ENCODE results near the gene ANKMY2.
"Not testable (repeated sequence)": the region's sequence is repeated elsewhere in the genome, so short reads cannot be mapped to it uniquely, and the experiment has no call there.

Gene ANKMY2

DNA sequence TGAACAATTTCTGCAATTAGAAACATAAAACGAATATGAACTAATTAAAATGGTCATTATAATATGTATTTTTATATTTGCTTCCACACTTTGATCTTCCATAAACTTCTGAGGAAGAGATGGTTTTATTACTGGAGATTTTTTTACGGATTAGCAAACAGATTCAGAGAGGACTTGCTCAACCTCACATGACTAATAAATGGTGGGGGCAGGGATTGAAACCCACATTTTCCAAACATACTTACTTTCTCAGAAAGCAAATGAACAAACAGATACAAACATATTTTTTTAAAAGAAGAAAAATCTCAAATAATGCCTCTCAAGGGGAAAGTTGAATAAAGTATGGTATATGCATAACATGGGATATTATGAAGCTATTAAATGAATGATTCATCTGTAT, 18.3 kb downstream of the ANKMY2 start:
- DNase-seq (ENCODE audit: low read depth in 2 of 3, low spot score in 1 of 3): no peak

DNA sequence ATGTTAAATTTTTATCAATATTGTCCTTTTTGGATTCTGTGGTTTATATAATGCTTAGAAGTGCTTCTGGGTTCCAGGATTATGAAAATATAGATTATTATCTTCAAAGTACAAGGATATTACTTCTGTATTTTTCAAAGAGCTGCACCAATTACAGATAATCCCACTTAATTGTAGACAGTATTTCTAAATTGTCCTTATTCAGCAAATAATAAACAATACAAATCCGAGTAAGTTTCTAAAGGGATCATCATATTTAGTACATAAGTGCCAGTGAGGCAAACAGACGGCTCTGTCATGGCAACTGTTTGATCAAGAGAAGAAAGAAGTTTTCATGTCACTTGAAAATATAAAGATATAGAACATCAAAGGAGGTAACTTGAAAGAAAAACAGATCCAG, 19.2 kb downstream of the ANKMY2 start:
- DNase-seq (ENCODE audit: low read depth in 2 of 3, low spot score in 1 of 3): no peak

GRCh38 chr7:16619979-16620408, 25.6 kb downstream of the ANKMY2 start:
- peak in 1 of 3 donors; percentile 32 for DNase-seq (ENCODE audit: low read depth in 2 of 3, low spot score in 1 of 3)

GRCh38 chr7:16616542-16616941, 29.0 kb downstream of the ANKMY2 start:
- no peak for DNase-seq (ENCODE audit: low read depth in 2 of 3, low spot score in 1 of 3)

GRCh38 chr7:16616122-16616521, 29.4 kb downstream of the ANKMY2 start:
- no peak for DNase-seq (ENCODE audit: low read depth in 2 of 3, low spot score in 1 of 3)

DNA sequence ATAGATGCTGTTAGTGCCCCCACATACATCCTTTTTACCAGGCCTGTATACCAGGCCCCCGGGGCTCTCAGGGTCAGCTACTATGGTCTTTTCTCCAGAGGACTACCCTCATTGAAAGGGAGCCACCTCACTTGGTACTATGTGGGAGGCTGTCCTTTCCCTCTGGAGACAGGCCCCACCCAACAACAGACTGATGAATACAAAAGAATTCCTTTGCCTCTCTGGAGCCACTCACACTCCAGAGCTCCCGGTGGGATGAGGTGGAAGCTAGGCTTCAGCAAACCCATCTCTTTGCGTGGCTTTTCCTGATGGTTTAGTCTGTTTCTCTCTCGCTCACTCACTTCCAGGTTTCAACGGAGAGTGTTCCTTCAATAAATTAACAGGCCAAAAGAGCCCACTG, 30.3 kb downstream of the ANKMY2 start:
- DNase-seq (ENCODE audit: low read depth in 2 of 3, low spot score in 1 of 3): no peak

DNA sequence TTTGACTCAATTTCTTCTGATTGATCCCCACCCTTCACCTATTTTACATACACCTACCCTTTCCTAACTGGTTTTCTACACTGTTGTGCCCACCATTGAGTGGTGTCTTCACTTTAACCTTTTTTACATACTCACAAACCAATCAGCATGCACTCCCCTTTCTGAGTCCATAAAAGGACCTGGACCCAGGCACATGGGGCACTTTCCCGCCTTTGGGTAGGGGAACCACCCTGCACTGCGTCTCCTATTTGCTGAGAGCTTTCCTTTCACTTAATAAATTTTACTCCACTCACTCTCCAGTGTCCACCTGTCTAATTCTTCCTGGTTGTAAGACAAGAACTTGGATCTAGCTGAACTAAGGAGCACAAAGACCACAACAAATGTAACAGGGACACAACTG, 33.8 kb downstream of the ANKMY2 start:
- no peak for DNase-seq (ENCODE audit: low read depth in 2 of 3, low spot score in 1 of 3)

DNA sequence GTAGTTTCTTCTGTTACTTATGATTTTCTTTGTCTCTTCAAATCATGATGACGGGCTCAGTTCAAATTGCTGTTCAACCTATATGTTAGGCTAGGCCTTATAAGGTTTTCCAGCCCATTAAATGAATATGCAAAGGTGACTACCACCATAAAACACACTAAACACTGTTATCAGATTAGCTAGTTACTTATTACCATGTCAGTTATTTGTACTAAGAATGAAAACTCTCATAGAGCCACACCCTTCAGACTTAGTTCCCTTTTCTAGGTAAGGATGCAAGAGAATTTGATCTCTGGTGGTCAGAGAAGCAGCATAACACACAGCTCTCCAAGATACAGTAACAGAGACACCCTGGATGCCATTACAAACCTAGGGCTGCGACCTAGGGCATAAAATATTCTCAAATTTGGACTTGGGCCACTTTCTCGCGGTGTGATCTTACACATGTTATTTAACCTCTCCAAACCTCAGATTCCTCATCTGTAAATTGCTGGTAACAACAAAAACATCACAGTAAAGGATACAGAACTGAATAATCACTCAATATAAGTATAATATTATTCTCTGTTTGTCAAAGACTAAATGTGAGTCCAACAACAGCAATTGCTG, 35.6 kb downstream of the ANKMY2 start:
- no peak for DNase-seq (ENCODE audit: low read depth in 2 of 3, low spot score in 1 of 3)

DNA sequence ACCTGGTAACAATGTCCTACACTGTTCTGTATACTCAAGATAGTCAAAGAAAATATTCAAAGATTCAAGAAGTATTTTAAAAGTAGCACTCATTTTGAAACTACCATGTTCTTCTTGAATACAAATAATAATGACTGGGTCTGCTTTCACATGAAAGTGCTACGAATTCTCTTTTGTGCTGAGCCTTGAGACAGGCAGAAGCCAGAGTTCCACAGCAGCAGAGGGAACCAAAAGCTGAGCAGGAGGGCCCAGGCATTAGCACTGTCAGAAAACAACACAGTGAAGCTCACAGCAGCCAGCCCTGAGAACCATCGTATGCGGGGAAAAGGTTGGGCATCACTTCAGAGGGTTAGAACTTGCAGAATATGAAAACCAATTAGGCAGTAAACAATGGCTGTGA, 38.9 kb downstream of the ANKMY2 start:
- no peak for DNase-seq (ENCODE audit: low read depth in 2 of 3, low spot score in 1 of 3)

GRCh38 chr7:16604054-16604453, 41.5 kb downstream of the ANKMY2 start:
- peak in 1 of 3 donors; percentile 4 for DNase-seq (ENCODE audit: low read depth in 2 of 3, low spot score in 1 of 3)

GRCh38 chr7:16603633-16604032, 41.9 kb downstream of the ANKMY2 start:
- no peak for DNase-seq (ENCODE audit: low read depth in 2 of 3, low spot score in 1 of 3)

- no peak for DNase-seq (ENCODE audit: low read depth in 2 of 3, low spot score in 1 of 3)
These were observed 45.7 kb downstream of the ANKMY2 start for GRCh38 chr7:16599860-16600259.

- no peak for DNase-seq (ENCODE audit: low read depth in 2 of 3, low spot score in 1 of 3)
These were observed 47.5 kb downstream of the ANKMY2 start for GRCh38 chr7:16598015-16598414.

DNA sequence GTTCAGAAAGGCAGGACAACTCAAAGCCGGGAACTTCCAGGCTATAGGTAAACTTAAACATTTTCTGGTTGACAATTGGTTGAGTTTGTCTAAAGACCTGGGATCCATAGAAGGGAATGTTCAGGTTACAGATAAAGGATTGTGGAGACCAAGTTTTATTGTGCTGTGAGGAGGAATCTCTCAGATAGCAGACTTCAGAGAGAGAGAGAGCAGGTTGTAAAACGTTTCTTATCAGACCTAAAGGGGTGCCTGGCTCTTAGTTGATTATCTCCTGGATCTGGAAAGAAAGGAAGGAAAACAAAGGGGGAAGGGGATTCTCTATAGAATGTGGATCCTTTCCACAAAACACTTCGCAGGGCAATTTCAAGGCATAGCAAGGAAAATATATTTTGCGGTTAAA, 50.0 kb downstream of the ANKMY2 start:
- not testable (repeated sequence) for DNase-seq (ENCODE audit: low read depth in 2 of 3, low spot score in 1 of 3)

- DNase-seq (ENCODE audit: low read depth in 2 of 3, low spot score in 1 of 3): no peak
These were observed 50.9 kb downstream of the ANKMY2 start for GRCh38 chr7:16594676-16595075.

DNA sequence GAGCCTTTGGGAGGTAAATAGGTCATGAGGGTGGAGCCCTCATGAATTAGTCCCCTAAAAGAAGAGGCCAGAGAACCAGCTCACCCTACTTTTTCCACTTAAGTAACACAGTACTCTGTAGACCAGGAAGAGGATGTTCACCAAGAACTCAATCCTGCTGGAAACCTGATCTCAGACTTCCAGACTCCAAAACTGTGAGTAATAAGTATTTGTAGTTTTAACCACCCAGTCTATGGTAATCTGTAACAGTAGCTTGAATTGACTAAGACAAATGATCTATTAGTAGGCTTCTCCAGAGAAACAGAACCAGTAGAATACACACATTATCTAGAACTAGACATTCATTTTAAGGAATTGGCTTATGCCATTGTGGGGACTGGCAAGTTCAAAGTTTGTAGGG, 51.5 kb downstream of the ANKMY2 start:
- no peak for DNase-seq (ENCODE audit: low read depth in 2 of 3, low spot score in 1 of 3)

DNA sequence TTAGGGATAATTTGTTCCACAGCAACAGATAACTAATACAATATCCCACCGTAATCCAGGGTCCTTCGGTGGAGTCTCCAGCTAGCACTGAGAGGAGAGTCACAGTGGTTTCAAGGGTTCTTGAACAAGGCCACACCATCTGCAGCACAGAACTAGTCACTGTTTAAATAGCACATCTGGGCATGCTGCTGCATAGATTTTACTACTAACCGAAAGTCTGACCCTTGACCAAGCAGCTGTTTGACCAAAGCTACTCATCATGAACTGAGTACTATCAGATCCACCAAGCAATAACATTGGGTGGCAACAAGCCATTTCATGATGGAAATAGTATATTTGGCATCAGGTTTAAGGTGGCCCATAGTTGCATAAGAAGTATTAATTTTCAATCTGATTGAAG, 53.2 kb downstream of the ANKMY2 start:
- no peak for DNase-seq (ENCODE audit: low read depth in 2 of 3, low spot score in 1 of 3)

DNA sequence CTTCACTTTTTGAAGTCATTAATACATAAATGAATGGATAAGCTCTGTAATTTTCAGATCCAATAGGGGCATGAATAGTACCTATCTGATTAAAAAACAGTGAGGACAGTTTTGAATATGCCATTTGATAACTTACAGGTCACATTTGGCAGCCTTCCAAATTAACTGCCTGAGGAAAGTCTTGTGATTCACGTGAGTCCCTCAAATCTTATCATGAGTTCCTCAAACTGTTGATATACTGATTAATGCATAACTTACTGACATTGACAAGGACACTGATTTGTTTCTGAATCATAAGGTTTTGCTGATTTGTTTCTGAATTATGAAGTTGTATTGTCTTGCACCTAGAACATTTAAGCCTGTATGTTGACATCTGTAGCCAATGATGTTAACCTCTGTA, 55.1 kb downstream of the ANKMY2 start:
- no peak for DNase-seq (ENCODE audit: low read depth in 2 of 3, low spot score in 1 of 3)

DNA sequence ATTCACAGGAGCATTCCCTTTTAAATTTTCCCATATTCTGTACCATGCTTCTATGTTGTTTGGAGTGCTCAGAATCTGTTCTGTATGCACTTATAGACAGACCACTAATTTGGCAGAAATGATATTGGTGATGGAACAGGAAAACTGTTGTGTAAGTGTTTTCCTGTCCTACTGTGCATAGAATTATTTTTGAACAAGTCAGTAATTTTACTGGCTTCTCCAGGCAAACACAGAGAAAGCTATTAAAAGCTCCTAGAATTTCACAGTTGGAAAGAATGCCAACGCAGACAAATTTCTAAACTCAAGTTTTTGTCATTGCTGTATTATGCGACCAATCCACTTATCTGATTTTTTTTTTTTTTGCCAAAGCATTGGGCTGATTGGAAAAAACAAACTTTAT, 55.7 kb downstream of the ANKMY2 start:
- DNase-seq (ENCODE audit: low read depth in 2 of 3, low spot score in 1 of 3): no peak

DNA sequence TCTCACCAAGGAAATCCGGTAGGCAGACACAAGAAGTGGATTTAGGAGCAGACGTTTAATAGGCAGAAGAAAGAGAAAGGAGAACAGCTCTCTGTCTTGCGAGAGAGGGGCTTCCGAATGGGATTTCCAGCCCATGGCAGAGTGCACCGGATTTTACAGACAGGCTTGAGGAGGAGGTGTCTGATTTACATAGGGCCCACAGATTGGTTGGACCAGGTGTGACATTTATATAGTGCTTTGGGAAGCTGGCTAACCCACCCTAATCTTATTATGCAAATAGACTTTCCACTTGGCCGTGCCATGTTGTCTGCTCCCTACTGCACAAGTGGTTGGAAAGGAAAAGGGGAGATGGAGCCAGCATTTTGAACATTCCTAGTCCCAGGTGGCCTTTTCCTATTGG, 57.8 kb downstream of the ANKMY2 start:
- no peak for DNase-seq (ENCODE audit: low read depth in 2 of 3, low spot score in 1 of 3)

DNA sequence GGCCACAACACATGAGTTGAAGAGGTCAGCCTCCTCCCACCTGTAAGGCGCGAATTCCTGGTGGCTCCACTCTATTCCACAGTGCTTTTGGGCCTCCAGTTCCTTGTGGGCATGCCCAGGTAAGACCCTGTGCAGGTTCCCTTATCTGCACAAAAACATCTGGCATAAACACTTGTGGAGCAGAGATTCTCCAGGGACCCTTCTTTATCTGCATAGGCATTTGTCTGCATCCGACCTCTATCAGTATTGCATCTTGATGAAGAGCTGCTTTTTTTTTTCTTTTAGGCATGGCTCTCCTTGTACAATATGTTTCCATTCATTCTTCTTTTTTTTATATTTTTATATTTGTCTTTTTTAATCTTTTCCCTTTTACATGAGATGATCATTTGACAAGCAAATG, 58.4 kb downstream of the ANKMY2 start:
- DNase-seq (ENCODE audit: low read depth in 2 of 3, low spot score in 1 of 3): no peak

DNA sequence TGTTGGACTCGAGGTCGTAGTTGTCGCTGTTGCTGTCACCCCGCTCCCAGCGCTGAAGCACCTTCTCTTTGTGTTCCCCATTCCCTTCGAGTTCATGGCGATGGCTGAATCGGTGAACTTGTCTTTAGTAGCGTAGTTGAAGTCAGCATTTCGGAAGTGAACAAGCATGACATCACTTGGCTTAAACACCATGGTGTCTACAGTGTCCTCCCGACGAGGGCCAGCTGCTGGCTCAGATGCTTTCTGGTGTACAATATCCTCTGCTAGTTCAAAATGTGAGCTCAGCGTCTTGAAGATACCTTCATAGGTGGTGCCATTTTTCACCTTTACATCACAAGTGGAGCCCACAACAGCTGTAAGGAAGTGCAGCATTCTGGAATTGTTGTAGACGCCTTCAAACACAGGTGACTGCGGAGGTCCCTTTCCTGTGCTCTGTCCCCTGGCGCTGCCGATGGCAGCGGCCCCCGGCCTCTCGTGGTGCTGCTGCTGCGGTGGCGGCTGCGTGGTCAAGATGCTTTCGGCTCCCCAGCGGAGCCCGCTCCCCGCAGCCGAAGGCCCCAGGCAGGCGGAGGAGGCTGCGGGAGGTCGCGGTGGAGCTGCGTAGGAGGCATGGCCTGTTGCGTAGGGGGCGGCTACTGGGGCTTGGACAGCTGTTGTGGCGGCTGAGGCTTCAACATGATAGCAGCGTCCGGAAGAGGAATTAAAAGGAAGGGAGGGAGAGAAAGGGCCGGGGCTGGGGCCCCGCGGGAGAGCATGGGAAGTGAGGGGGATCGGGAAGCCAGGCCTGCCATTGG, 59.3 kb downstream of the ANKMY2 start:
- DNase-seq (ENCODE audit: low read depth in 2 of 3, low spot score in 1 of 3): no peak

- no peak for DNase-seq (ENCODE audit: low read depth in 2 of 3, low spot score in 1 of 3)
These were observed 60.0 kb downstream of the ANKMY2 start for GRCh38 chr7:16585540-16585939.
